LNCAP (cell line): ENCODE data around the gene MIEF1.

ENCODE experiments used
- CTCF ChIP-seq: fragments of 450-650 bp; IDR thresholded peaks from 2 replicates; pipeline ENCODE4 v1.5.1; 2017; ENCODE audit warnings: mild to moderate bottlenecking

Gene MIEF1

GRCh38 chr22:39514373-39514973 lies 12.4 kb downstream of the MIEF1 start:
- TF ChIP-seq CTCF = peak; percentile 78

GRCh38 chr22:39515266-39516050 lies 13.4 kb downstream of the MIEF1 start:
- no peak for TF ChIP-seq CTCF

GRCh38 chr22:39517470-39517869 lies 15.4 kb downstream of the MIEF1 start:
- TF ChIP-seq CTCF = no peak

- TF ChIP-seq CTCF = no peak
Observed at GRCh38 chr22:39518144-39518786, 16.2 kb downstream of the MIEF1 start.

GRCh38 chr22:39518996-39519680 lies 17.0 kb downstream of the MIEF1 start:
- no peak for TF ChIP-seq CTCF

GRCh38 chr22:39519681-39520225 lies 17.7 kb downstream of the MIEF1 start:
- TF ChIP-seq CTCF = peak; percentile 39; the same call in 1 of the 2 replicates
